ENCODE data around the gene AMOTL1. TPM values are rescaled to one million over a fixed set of nuclear protein-coding genes. Genes with fewer than 3 reads are reported as not detected.
A peak's percentile ranks its signal among the peaks of the same experiment; 100 is the strongest.

The AMOTL1 gene
- polyA plus RNA-seq, 6 donors from 2014 or later: 0.07 to 0.15 TPM; not detected in 4

DNA sequence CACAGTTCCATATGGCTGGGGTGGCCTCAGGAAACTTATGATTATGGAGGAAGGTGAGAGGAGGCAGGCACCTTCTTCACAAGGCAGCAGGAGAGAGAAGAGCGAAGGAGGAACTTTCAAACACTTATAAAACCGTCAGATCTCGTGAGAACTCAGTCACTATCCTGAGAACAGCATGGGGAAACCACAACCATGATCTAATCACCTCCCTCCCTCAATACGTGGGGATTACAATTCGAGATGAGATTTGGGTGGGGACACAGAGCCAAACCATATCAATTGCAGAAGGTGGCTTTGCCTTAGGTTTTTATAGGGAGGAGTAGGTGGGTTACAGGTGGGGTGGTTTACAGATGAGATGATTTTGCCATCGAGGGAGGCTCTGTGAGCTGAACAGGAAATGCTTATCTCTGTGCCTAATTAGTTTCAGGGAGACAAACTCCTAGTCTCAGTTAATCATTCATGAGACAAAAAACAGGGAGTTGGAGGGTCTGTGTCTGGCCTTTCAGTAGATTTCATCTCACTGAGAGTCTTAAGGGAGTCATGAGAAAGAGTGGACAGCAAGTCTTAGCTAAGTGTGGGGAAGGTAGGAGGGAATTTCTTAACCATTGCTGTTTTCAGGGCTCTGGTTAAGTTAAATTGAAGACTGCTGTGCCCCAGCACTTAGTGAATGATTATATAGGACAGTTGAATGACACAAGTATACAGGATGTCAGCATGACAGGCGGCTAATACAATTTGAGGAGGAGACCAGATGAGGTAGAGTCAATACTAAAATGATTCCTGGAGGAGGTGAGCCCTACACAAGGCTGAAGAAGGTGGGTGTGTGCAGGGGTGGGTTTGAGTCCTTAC lies 157.5 kb downstream of the AMOTL1 start:
- no peaks in the 10 kb centered on the region for H3K36me3 Mint-ChIP-seq
- peaks cover 0 to 18% (median 0%) of the 10 kb centered on the region in 3 donors for H3K27me3 Mint-ChIP-seq
- DNase-seq: no peak
- peak overlapping the region in 2 of 8 donors; percentile 17 to 29 for H3K4me3 Mint-ChIP-seq
- H3K4me1 Mint-ChIP-seq: peaks cover 28 to 41% (median 38%) of the 10 kb centered on the region in 3 donors
- ATAC-seq (ENCODE audit: low read depth in 2 of 2): no peak
- H3K27ac Mint-ChIP-seq: peak overlapping the region in 5 of 6 donors; percentile 11 to 96 (median 81)
- H3K9me3 Mint-ChIP-seq: peaks cover 0 to 3% (median 0%) of the 10 kb centered on the region in 7 donors

DNA sequence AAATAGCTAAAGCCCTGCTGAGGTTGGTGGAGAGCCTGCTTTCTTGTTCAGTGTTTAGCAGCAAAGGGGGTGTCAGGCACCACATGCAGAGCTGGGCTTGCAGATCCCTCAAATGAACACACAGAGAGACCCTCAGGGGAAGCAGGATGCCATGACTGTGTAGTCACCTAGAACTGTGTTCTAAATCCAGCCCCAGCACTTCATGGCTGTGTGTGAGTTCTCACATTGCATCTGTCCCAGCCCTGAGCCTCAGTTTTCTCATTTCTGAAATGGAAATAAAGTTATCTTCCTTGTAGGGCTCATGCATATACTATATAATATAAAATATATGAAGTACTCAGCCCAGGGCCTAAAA lies 158.1 kb downstream of the AMOTL1 start:
- Mint-ChIP-seq H3K27me3 (peaks cover 0 to 18% (median 0%) of the 10 kb centered on the region in 3 donors), H3K4me1 (peaks cover 28 to 41% (median 38%) of the 10 kb centered on the region in 3 donors), H3K4me3 (no peak overlapping the region), H3K36me3 (no peaks in the 10 kb centered on the region), H3K9me3 (peaks cover 0 to 3% (median 0%) of the 10 kb centered on the region in 7 donors), H3K27ac (peak overlapping the region in 1 of 6 donors; percentile 44)
- ATAC-seq (ENCODE audit: low read depth in 2 of 2): no peak
- no peak for DNase-seq

Other genes starting within 250 kb of the AMOTL1 start
- gene FUT4, start 224.4 kb upstream of the AMOTL1 start, polyA plus RNA-seq (ENCODE audit: low read depth in 6 of 6): 1 to 10 TPM in 3 of 6 donors, under 1 TPM in 3; 0.06 to 1.2 (median 1.00) TPM
- gene PIWIL4, start 201.0 kb upstream of the AMOTL1 start, polyA plus RNA-seq (ENCODE audit: low read depth in 6 of 6): under 1 TPM in 4 of 6 donors, not detected in 2; 0.33 to 0.89 (median 0.59) TPM
- gene CWC15, start 205.2 kb downstream of the AMOTL1 start, polyA plus RNA-seq (ENCODE audit: low read depth in 6 of 6): 10 to 100 TPM; 42.0 to 68.2 (median 56.8) TPM
- 1 to 10 TPM in 4 of 6 donors, under 1 TPM in 2; 0.24 to 3.8 (median 1.4) TPM for gene KDM4D, start 205.4 kb downstream of the AMOTL1 start, polyA plus RNA-seq (ENCODE audit: low read depth in 6 of 6)

All from naive B cell (primary cell).